Measurements from ENCODE around the gene SSNA1. TPM values are rescaled to one million over a fixed set of nuclear protein-coding genes. Genes with fewer than 3 reads are reported as not detected.

Gene SSNA1
- total RNA-seq, 1 donor from 2014 or later: 40.9 TPM

DNA sequence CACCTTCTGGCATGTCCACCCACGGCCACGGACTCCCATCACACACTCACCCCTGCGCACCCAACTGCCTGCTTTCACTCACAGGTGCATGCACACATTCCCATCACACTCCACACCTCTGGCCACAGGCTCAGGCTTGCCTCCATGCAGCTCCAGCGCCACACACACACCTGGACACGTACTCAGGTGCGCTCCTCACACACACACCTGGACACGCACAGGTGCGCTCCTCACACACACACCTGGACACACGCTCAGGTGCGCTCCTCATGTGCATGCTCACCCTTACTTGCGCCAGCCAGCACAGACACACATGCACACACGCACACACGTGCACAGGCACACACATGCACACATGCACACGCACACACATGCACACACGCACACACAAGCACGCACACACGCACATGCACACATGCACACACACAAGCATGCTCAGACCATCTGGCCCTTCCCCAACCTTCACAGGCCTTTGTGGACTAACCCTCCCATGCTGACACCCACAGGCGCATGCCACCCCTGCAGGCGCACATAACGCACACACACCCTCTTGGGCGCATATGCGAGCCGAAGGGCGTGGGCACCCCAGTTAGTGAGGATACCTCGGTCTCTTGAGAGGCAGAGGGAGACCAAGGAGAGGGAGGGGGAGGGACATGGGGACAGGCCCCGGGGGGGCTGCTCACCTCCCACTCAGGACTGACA lies 41.2 kb upstream of the SSNA1 start:
- no peaks in the 10 kb centered on the region for H3K36me3 Mint-ChIP-seq
- TF ChIP-seq, protein P1, sequence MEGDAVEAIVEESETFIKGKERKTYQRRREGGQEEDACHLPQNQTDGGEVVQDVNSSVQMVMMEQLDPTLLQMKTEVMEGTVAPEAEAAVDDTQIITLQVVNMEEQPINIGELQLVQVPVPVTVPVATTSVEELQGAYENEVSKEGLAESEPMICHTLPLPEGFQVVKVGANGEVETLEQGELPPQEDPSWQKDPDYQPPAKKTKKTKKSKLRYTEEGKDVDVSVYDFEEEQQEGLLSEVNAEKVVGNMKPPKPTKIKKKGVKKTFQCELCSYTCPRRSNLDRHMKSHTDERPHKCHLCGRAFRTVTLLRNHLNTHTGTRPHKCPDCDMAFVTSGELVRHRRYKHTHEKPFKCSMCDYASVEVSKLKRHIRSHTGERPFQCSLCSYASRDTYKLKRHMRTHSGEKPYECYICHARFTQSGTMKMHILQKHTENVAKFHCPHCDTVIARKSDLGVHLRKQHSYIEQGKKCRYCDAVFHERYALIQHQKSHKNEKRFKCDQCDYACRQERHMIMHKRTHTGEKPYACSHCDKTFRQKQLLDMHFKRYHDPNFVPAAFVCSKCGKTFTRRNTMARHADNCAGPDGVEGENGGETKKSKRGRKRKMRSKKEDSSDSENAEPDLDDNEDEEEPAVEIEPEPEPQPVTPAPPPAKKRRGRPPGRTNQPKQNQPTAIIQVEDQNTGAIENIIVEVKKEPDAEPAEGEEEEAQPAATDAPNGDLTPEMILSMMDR (IDR thresholded peaks at IDR 0.05; ENCODE audit: unreplicated experiment): no peak
- H3K27me3 Mint-ChIP-seq (ENCODE audit: low read depth): peaks cover 37% of the 10 kb centered on the region
- no peaks in the 10 kb centered on the region for H3K9me3 Mint-ChIP-seq
- no peak overlapping the region for H3K27ac Mint-ChIP-seq
- no peak overlapping the region for H3K4me3 Mint-ChIP-seq
- no peak for DNase-seq (ENCODE audit: low spot score in 2 of 2, unreplicated experiment in 2 of 2)
- no peaks in the 10 kb centered on the region for H3K4me1 Mint-ChIP-seq

DNA sequence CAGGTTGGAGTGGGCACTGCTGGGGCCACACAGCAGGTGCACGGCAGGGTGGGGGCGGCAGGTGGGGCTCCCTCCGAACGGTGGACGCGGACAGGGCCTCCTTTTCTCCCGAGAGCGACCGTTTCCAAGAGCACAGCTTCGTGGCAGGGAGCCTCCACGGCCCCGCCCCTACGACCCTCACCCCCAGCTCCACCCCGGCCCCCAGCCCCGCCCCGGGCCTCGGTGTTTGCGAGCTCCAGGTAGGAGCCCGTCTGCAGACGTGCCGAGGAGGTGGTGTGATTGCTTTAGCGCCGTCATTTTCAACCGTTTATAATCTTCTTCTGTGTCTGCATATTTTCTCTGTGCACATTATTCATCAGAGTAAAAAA lies 40.7 kb upstream of the SSNA1 start:
- no peak for DNase-seq (ENCODE audit: low spot score in 2 of 2, unreplicated experiment in 2 of 2)
- Mint-ChIP-seq H3K36me3 (no peaks in the 10 kb centered on the region), H3K27me3 (ENCODE audit: low read depth) (peaks cover 32% of the 10 kb centered on the region), H3K9me3 (no peaks in the 10 kb centered on the region), H3K4me3 (no peak overlapping the region), H3K4me1 (no peaks in the 10 kb centered on the region), H3K27ac (no peak overlapping the region)
- TF ChIP-seq, protein P1 (IDR thresholded peaks at IDR 0.05; ENCODE audit: unreplicated experiment): no peak

DNA sequence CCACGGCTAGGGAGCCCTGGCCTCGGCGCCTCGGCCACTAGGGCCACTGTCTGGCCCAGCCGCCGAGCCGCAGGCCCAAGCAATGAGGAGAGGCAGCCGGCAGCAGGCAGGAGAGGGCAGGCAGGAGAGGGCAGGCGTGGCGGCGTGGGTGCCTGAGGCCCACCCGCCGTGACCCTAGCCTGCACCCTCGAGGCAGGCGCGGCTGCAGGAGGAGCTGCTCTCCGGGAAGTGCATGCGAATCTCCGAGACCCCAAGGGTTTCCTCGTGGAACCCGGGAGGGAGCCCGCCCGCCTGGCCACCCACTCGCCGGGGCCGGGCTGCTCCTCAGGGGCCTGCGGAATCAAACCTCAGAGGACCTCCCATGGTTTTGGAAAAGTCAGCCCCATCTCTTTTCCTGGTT lies 40.2 kb upstream of the SSNA1 start:
- Mint-ChIP-seq H3K27me3 (ENCODE audit: low read depth) (peaks cover 29% of the 10 kb centered on the region), H3K9me3 (no peaks in the 10 kb centered on the region), H3K4me1 (no peaks in the 10 kb centered on the region), H3K4me3 (no peak overlapping the region), H3K36me3 (no peaks in the 10 kb centered on the region), H3K27ac (no peak overlapping the region)
- TF ChIP-seq, protein P1 (IDR thresholded peaks at IDR 0.05; ENCODE audit: unreplicated experiment): no peak
- DNase-seq (ENCODE audit: low spot score in 2 of 2, unreplicated experiment in 2 of 2): no peak

- no peak for DNase-seq (ENCODE audit: low spot score in 2 of 2, unreplicated experiment in 2 of 2)
- H3K4me3 Mint-ChIP-seq: no peak overlapping the region
- no peaks in the 10 kb centered on the region for H3K36me3 Mint-ChIP-seq
- H3K27ac Mint-ChIP-seq: no peak overlapping the region
- no peaks in the 10 kb centered on the region for H3K9me3 Mint-ChIP-seq
- no peaks in the 10 kb centered on the region for H3K4me1 Mint-ChIP-seq
- peaks cover 25% of the 10 kb centered on the region for H3K27me3 Mint-ChIP-seq (ENCODE audit: low read depth)
- TF ChIP-seq, protein P1 (IDR thresholded peaks at IDR 0.05; ENCODE audit: unreplicated experiment): no peak
Observed at GRCh38 chr9:137148661-137149060, 39.8 kb upstream of the SSNA1 start.

GRCh38 chr9:137149363-137149762 lies 39.1 kb upstream of the SSNA1 start:
- no peaks in the 10 kb centered on the region for H3K36me3 Mint-ChIP-seq
- no peaks in the 10 kb centered on the region for H3K4me1 Mint-ChIP-seq
- DNase-seq (ENCODE audit: low spot score in 2 of 2, unreplicated experiment in 2 of 2): no peak
- H3K9me3 Mint-ChIP-seq: no peaks in the 10 kb centered on the region
- H3K27ac Mint-ChIP-seq: no peak overlapping the region
- H3K27me3 Mint-ChIP-seq (ENCODE audit: low read depth): peaks cover 19% of the 10 kb centered on the region
- TF ChIP-seq, protein P1 (IDR thresholded peaks at IDR 0.05; ENCODE audit: unreplicated experiment): no peak
- H3K4me3 Mint-ChIP-seq: no peak overlapping the region

All from mesothelial cell of epicardium (in vitro differentiated cells).